Measurements from ENCODE around the gene COL5A1.

Gene COL5A1

GRCh38 chr9:134695144-134695543 is 53.5 kb downstream of the COL5A1 start:
- Histone ChIP-seq H3K4me3 (ENCODE audit: severe bottlenecking) (no peak overlapping the region), H3K9me3 (ENCODE audit: severe bottlenecking) (no peaks in the 10 kb centered on the region), H3K27ac (ENCODE audit: poor library complexity, severe bottlenecking) (no peak overlapping the region), H3K36me3 (ENCODE audit: low read depth) (peaks cover 17% of the 10 kb centered on the region), H3K27me3 (ENCODE audit: insufficient read depth, poor library complexity, severe bottlenecking) (no peaks in the 10 kb centered on the region), H3K4me1 (ENCODE audit: insufficient read depth, poor library complexity, severe bottlenecking) (no peaks in the 10 kb centered on the region)
- no peak for DNase-seq (ENCODE audit: low spot score)
- ATAC-seq (ENCODE audit: low read depth): no peak
- TF ChIP-seq, protein P1, sequence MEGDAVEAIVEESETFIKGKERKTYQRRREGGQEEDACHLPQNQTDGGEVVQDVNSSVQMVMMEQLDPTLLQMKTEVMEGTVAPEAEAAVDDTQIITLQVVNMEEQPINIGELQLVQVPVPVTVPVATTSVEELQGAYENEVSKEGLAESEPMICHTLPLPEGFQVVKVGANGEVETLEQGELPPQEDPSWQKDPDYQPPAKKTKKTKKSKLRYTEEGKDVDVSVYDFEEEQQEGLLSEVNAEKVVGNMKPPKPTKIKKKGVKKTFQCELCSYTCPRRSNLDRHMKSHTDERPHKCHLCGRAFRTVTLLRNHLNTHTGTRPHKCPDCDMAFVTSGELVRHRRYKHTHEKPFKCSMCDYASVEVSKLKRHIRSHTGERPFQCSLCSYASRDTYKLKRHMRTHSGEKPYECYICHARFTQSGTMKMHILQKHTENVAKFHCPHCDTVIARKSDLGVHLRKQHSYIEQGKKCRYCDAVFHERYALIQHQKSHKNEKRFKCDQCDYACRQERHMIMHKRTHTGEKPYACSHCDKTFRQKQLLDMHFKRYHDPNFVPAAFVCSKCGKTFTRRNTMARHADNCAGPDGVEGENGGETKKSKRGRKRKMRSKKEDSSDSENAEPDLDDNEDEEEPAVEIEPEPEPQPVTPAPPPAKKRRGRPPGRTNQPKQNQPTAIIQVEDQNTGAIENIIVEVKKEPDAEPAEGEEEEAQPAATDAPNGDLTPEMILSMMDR (IDR thresholded peaks at IDR 0.05; ENCODE audit: poor library complexity, severe bottlenecking): no peak

- DNase-seq (ENCODE audit: low spot score) (no peak), ATAC-seq (ENCODE audit: low read depth) (no peak)
- no peak overlapping the region for H3K4me3 ChIP-seq (ENCODE audit: severe bottlenecking)
- peaks cover 25% of the 10 kb centered on the region for H3K36me3 ChIP-seq (ENCODE audit: low read depth)
- H3K27me3 ChIP-seq (ENCODE audit: insufficient read depth, poor library complexity, severe bottlenecking): no peaks in the 10 kb centered on the region
- H3K9me3 ChIP-seq (ENCODE audit: severe bottlenecking): no peaks in the 10 kb centered on the region
- TF ChIP-seq, protein P1 (IDR thresholded peaks at IDR 0.05; ENCODE audit: poor library complexity, severe bottlenecking): no peak
- H3K27ac ChIP-seq (ENCODE audit: poor library complexity, severe bottlenecking): no peak overlapping the region
- H3K4me1 ChIP-seq (ENCODE audit: insufficient read depth, poor library complexity, severe bottlenecking): peaks cover 8% of the 10 kb centered on the region
These were observed 54.8 kb downstream of the COL5A1 start for GRCh38 chr9:134696433-134696832.

DNA sequence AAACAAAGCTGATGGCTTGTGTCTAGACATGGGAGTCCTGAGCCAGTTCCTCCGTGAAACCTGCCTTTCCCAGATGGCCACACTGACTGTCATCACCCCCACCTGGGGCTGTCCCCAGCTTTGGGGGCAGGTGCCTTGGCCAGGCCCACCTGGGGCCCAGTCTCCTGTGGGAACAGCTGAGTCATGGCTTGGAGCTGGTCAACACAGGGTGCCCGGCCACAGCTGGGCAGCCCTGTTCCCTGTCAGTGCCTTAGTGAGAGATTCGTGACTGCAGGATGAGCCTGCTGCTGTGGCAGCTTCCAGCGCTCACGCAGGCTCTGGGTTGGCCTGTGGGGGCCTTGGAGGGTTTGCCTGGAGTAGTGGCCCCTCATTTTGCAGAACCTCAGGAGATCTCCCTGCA is 56.5 kb downstream of the COL5A1 start:
- no peak for ATAC-seq (ENCODE audit: low read depth)
- Histone ChIP-seq H3K27ac (ENCODE audit: poor library complexity, severe bottlenecking) (no peak overlapping the region), H3K27me3 (ENCODE audit: insufficient read depth, poor library complexity, severe bottlenecking) (no peaks in the 10 kb centered on the region), H3K36me3 (ENCODE audit: low read depth) (peaks cover 27% of the 10 kb centered on the region), H3K4me3 (ENCODE audit: severe bottlenecking) (no peak overlapping the region), H3K9me3 (ENCODE audit: severe bottlenecking) (no peaks in the 10 kb centered on the region), H3K4me1 (ENCODE audit: insufficient read depth, poor library complexity, severe bottlenecking) (peaks cover 17% of the 10 kb centered on the region)
- TF ChIP-seq, protein P1 (IDR thresholded peaks at IDR 0.05; ENCODE audit: poor library complexity, severe bottlenecking): no peak
- no peak for DNase-seq (ENCODE audit: low spot score)

GRCh38 chr9:134698587-134699342 is 57.2 kb downstream of the COL5A1 start:
- H3K27ac ChIP-seq (ENCODE audit: poor library complexity, severe bottlenecking): no peak overlapping the region
- no peaks in the 10 kb centered on the region for H3K27me3 ChIP-seq (ENCODE audit: insufficient read depth, poor library complexity, severe bottlenecking)
- ATAC-seq (ENCODE audit: low read depth): peak; percentile 40; the same call in 2 of the 3 replicates
- H3K36me3 ChIP-seq (ENCODE audit: low read depth): peaks cover 28% of the 10 kb centered on the region
- no peak overlapping the region for H3K4me3 ChIP-seq (ENCODE audit: severe bottlenecking)
- peaks cover 20% of the 10 kb centered on the region for H3K4me1 ChIP-seq (ENCODE audit: insufficient read depth, poor library complexity, severe bottlenecking)
- no peaks in the 10 kb centered on the region for H3K9me3 ChIP-seq (ENCODE audit: severe bottlenecking)
- DNase-seq (ENCODE audit: low spot score): no peak
- TF ChIP-seq, protein P1 (IDR thresholded peaks at IDR 0.05; ENCODE audit: poor library complexity, severe bottlenecking): peak; percentile 83

DNA sequence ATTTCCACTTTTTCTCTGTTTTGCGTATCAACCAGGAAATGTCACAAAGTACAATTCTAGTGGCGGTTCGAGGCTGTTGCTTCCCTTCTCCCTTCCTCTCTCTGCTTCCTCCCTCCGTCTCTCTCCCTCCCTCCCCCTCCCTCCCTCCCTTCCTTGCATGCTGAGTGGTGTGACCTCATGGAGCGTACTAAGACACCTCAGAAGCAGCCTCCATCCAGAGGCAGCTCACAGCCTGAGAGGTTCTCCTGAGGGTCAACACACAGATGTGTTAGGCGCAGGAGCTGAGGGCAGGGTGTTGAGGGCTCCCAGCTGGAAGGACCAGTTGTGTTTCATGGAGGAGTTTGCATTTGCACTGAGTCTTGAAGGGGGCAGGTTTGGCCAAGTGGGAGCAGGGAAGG is 57.7 kb downstream of the COL5A1 start:
- no peak overlapping the region for H3K4me3 ChIP-seq (ENCODE audit: severe bottlenecking)
- H3K9me3 ChIP-seq (ENCODE audit: severe bottlenecking): no peaks in the 10 kb centered on the region
- H3K36me3 ChIP-seq (ENCODE audit: low read depth): peaks cover 33% of the 10 kb centered on the region
- no peak overlapping the region for H3K27ac ChIP-seq (ENCODE audit: poor library complexity, severe bottlenecking)
- TF ChIP-seq, protein P1 (IDR thresholded peaks at IDR 0.05; ENCODE audit: poor library complexity, severe bottlenecking): no peak
- no peaks in the 10 kb centered on the region for H3K27me3 ChIP-seq (ENCODE audit: insufficient read depth, poor library complexity, severe bottlenecking)
- ATAC-seq (ENCODE audit: low read depth) (no peak), DNase-seq (ENCODE audit: low spot score) (no peak)
- H3K4me1 ChIP-seq (ENCODE audit: insufficient read depth, poor library complexity, severe bottlenecking): peaks cover 20% of the 10 kb centered on the region

All from RWPE2 (cell line).